GM23248 (cell line): Measurements from ENCODE around the gene COX8C. TPM values are rescaled to one million over a fixed set of nuclear protein-coding genes. Genes with fewer than 3 reads are reported as not detected.

Source experiments
- DNase-seq: peaks from one replicate; pipeline ENCODE4 v3.0.0-alpha.2; 2015
- H2AFZ ChIP-seq: fragments of 200-600 bp; sonication (generic); 2 replicates; pipeline ENCODE4 v1.6.1; 2016; ENCODE audit warnings: antibody characterized with exemption
- H3F3A ChIP-seq: fragments of 200-600 bp; sonication (generic); 2 replicates; pipeline ENCODE4 v1.6.1; 2016; ENCODE audit warnings: mild to moderate bottlenecking, antibody characterized with exemption, mixed run types; ENCODE audit not compliant: insufficient read depth
- H3K27ac ChIP-seq: fragments of 200-600 bp; sonication (generic); 2 replicates; pipeline ENCODE4 v1.5.1; 2016; ENCODE audit warnings: mild to moderate bottlenecking
- H3K27me3 ChIP-seq: fragments of 200-600 bp; sonication (generic); replicated peaks from 2 replicates; pipeline ENCODE4 v1.6.1; 2016; ENCODE audit warnings: mild to moderate bottlenecking; ENCODE audit not compliant: insufficient read depth
- H3K36me3 ChIP-seq: fragments of 200-600 bp; sonication (generic); 2 replicates; pipeline ENCODE4 v1.6.1; 2016; ENCODE audit warnings: low read depth, mild to moderate bottlenecking
- H3K4me1 ChIP-seq: fragments of 200-600 bp; sonication (generic); 2 replicates; pipeline ENCODE4 v1.6.1; 2016; ENCODE audit warnings: mild to moderate bottlenecking; ENCODE audit not compliant: insufficient read depth
- H3K4me2 ChIP-seq: fragments of 200-600 bp; sonication (generic); one replicate; pipeline ENCODE4 v1.6.1; 2016; ENCODE audit warnings: mild to moderate bottlenecking; ENCODE audit not compliant: unreplicated experiment
- H3K4me3 ChIP-seq: fragments of 200-600 bp; sonication (generic); 2 replicates; pipeline ENCODE4 v1.5.1; 2016; ENCODE audit warnings: mild to moderate bottlenecking
- H3K79me2 ChIP-seq: fragments of 200-600 bp; sonication (generic); 2 replicates; pipeline ENCODE4 v1.6.1; 2016; ENCODE audit warnings: mild to moderate bottlenecking; ENCODE audit not compliant: insufficient read depth
- H3K9ac ChIP-seq: fragments of 200-600 bp; sonication (generic); 2 replicates; pipeline ENCODE4 v1.6.1; 2016; ENCODE audit warnings: mild to moderate bottlenecking
- H3K9me2 ChIP-seq: fragments of 200-600 bp; sonication (generic); 2 replicates; pipeline ENCODE4 v1.6.1; 2016; ENCODE audit warnings: mixed run types, mild to moderate bottlenecking, moderate library complexity; ENCODE audit not compliant: insufficient read depth
- H3K9me3 ChIP-seq: fragments of 200-600 bp; sonication (generic); one replicate; pipeline ENCODE4 v1.6.1; 2017; ENCODE audit warnings: low read depth
- H4K20me1 ChIP-seq: fragments of 200-600 bp; sonication (generic); 2 replicates; pipeline ENCODE4 v1.6.0; 2016; ENCODE audit not compliant: insufficient read depth
- EZH2 ChIP-seq: fragments of 200-600 bp; sonication (generic); IDR thresholded peaks from 2 replicates; pipeline ENCODE4 v1.6.1; 2018; ENCODE audit warnings: antibody characterized with exemption, mild to moderate bottlenecking; ENCODE audit not compliant: insufficient read depth, poor library complexity, severe bottlenecking
- EZH2phosphoT487 ChIP-seq: fragments of 200-600 bp; sonication (generic); IDR thresholded peaks from 2 replicates; pipeline ENCODE4 v1.6.1; 2018; ENCODE audit warnings: antibody characterized with exemption, moderate library complexity, mild to moderate bottlenecking, low read depth; ENCODE audit not compliant: insufficient read depth
- WGBS, 2 experiments: methylation state at CpG; one replicate each; pipeline ENCODE4 v1.1.6; 2015 to 2017; ENCODE audit warnings: low lambda C conversion rate in 2 of 2, low coverage in 1 of 2; ENCODE audit errors: missing lambda C conversion rate in 2 of 2; 5-methylcytosine and 5-hydroxymethylcytosine counted together
- in situ Hi-C: fragments of 300-500 bp; cut with MboI; formaldehyde crosslinking; loops from 2 replicates; pipeline ENCODE4 v1.15.0; 2020
- polyA plus RNA-seq: library from polyadenylated mRNA; unstranded; fragments of >200 nt; fragmentation: Nextera tagmentation; extraction: Ambion mirVana; gene quantifications from 2 replicates; pipeline ENCODE4 v1.2.1, GENCODE V29; 2016
- total RNA-seq: library from RNA; depleted of rRNA; stranded (reverse); fragments of >200 nt; shearing (Covaris generic); gene quantifications from 2 replicates; pipeline ENCODE4 v1.2.3, GENCODE V29; 2014; rRNA removed

The COX8C gene, protein sequence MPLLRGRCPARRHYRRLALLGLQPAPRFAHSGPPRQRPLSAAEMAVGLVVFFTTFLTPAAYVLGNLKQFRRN
- total RNA-seq: not detected in 2 replicates
- not detected in 2 replicates for polyA plus RNA-seq

DNA sequence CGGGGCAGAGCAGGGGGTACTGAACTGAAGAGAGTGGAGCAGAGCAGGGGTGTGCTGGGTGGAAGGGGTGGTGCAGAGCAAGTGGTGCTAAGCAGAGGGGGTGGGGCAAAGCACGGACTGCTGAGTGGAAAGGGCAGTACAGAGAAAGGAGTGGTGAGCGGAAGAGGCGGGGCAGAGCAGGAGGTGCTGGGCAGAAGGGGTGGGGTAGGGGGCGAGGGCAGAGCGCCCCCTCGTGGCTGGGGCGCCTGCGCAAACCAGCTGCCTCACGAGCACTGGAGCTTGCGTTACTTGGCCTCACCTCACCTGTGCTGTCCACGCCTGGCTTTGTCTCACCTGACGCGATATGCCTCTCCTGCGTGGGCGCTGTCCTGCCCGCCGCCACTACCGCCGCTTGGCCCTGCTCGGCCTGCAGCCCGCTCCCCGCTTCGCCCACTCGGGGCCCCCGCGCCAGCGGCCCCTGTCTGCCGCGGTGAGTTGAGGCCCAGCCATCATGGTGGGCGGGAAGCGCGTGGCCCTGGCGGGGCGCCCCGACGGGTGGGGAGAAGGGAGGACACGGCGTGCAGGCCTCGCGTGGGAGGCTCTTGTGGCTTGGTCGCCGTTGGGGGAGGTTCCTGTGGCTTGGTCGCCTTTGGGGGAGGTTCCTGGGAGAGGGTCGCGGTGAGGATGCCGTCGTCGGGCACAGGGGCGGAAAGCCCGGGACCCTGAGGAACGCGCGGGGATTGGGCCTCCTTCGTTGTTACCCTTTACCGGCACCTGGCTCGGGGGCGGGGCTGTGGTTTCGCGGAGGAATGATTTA is at the start of gene COX8C:
Gene COX8C (plus strand): TSS at position 257 of the 796 bp plus-strand sequence. CDS start 87 bp downstream, at position 344.
- Histone ChIP-seq H3K4me2 (no peak within 1 kb of the TSS), H2AFZ (no peak within 1 kb of the TSS), H3K79me2 (no peaks in the 10 kb centered on the region), H3K27me3 (no peaks in the 10 kb centered on the region), H3K9me2 (no peaks in the 10 kb centered on the region), H3K4me1 (no peaks in the 10 kb centered on the region), H3K27ac (no peak within 1 kb of the TSS), H3K4me3 (no peak within 1 kb of the TSS), H3K9ac (no peak within 1 kb of the TSS), H3K9me3 (no peaks in the 10 kb centered on the region), H4K20me1 (no peaks in the 10 kb centered on the region), H3K36me3 (no peaks in the 10 kb centered on the region), H3F3A (no peaks in the 10 kb centered on the region)
- 94% methylated on average over 33 to 60 of the region's 60 CpGs for WGBS, 2 experiments
- DNase-seq: no peak
- in situ Hi-C loops: no loop called here
- TF ChIP-seq EZH2 (no peak), EZH2phosphoT487 (no peak)

DNA sequence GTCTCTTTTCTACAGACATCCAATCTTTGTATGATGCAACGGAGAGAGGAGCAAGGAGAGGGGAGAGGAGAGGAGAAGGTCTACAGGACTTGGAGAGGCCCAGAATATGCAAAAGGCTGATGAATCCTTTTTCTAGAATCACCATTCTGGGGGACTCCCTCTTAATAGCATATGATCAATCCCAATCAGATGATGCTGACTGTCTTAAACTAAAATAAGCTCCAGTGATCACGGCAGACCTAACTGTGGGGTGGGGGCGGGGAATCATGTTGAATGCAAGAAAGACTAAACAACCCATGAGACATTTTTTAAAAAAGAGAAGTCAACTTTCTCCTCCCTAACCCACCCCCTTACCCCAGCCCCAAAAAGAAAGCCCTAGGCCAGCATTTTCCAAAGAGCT is 47.6 kb upstream of the COX8C start:
- peaks cover 9% of the 10 kb centered on the region for H3K4me1 ChIP-seq
- no peaks in the 10 kb centered on the region for H3K9me3 ChIP-seq
- no peak overlapping the region for H3K27ac ChIP-seq
- no peaks in the 10 kb centered on the region for H3K36me3 ChIP-seq
- DNase-seq: no peak
- H3K27me3 ChIP-seq: no peaks in the 10 kb centered on the region
- WGBS, 2 experiments: 89 to 100% methylated on average over 3 of the region's 3 CpGs
- H3K79me2 ChIP-seq: peaks cover 100% of the 10 kb centered on the region
- H3K4me2 ChIP-seq: no peak overlapping the region
- no peak overlapping the region for H2AFZ ChIP-seq
- no peaks in the 10 kb centered on the region; the same call in 1 of the 2 replicates for H4K20me1 ChIP-seq
- in situ Hi-C loops: no loop called here
- H3F3A ChIP-seq: no peaks in the 10 kb centered on the region
- no peak overlapping the region for H3K4me3 ChIP-seq
- H3K9ac ChIP-seq: no peak overlapping the region
- no peaks in the 10 kb centered on the region for H3K9me2 ChIP-seq
- TF ChIP-seq EZH2phosphoT487 (no peak), EZH2 (no peak)

GRCh38 chr14:93299866-93300265 is 47.1 kb upstream of the COX8C start:
- no peak overlapping the region for H3K4me3 ChIP-seq
- no peak overlapping the region for H3K4me2 ChIP-seq
- no peaks in the 10 kb centered on the region; the same call in 1 of the 2 replicates for H4K20me1 ChIP-seq
- in situ Hi-C loops: no loop called here
- WGBS, 2 experiments: 96 to 100% methylated on average over 6 of the region's 6 CpGs
- H3K4me1 ChIP-seq: peaks cover 13% of the 10 kb centered on the region
- no peaks in the 10 kb centered on the region for H3K36me3 ChIP-seq
- no peaks in the 10 kb centered on the region for H3K9me3 ChIP-seq
- H3K9ac ChIP-seq: no peak overlapping the region
- H3K9me2 ChIP-seq: no peaks in the 10 kb centered on the region
- peaks cover 100% of the 10 kb centered on the region for H3K79me2 ChIP-seq
- TF ChIP-seq EZH2phosphoT487: no peak
- no peak for TF ChIP-seq EZH2
- H3K27me3 ChIP-seq: no peaks in the 10 kb centered on the region
- H2AFZ ChIP-seq: no peak overlapping the region
- no peak for DNase-seq
- no peak overlapping the region for H3K27ac ChIP-seq
- H3F3A ChIP-seq: peaks cover 3% of the 10 kb centered on the region; the same call in 1 of the 2 replicates

- no peak for DNase-seq
- Histone ChIP-seq H3K27ac (no peak overlapping the region), H3K9me3 (no peaks in the 10 kb centered on the region), H3K9me2 (no peaks in the 10 kb centered on the region), H2AFZ (no peak overlapping the region), H3F3A (peaks cover 9% of the 10 kb centered on the region; the same call in 1 of the 2 replicates), H3K4me3 (no peak overlapping the region), H3K4me1 (peaks cover 21% of the 10 kb centered on the region), H3K27me3 (no peaks in the 10 kb centered on the region), H3K36me3 (no peaks in the 10 kb centered on the region), H3K9ac (no peak overlapping the region), H3K79me2 (peaks cover 100% of the 10 kb centered on the region), H3K4me2 (no peak overlapping the region), H4K20me1 (no peaks in the 10 kb centered on the region; the same call in 1 of the 2 replicates)
- TF ChIP-seq EZH2phosphoT487 (no peak), EZH2 (no peak)
- WGBS, 2 experiments: 87 to 90% methylated on average over 6 of the region's 6 CpGs
- in situ Hi-C loops: no loop called here
Measured at GRCh38 chr14:93301821-93302447, 45.0 kb upstream of the COX8C start.
